Endothelial cell of umbilical vein (primary cell): Measurements from ENCODE around the gene SPTBN4. TPM values are rescaled to one million over a fixed set of nuclear protein-coding genes. Genes with fewer than 3 reads are reported as not detected.

Source experiments
- BruUV-seq: library from RNA; stranded (reverse); fragments of 400-500 nt; replicated peaks from 2 replicates; lab custom pipeline; 2021; lab: Mats Ljungman, UMichigan
- CTCF ChIA-PET: fragments of 300-600, 350-600 bp; sonication (Branson Sonifier 250); formaldehyde crosslinking; loops from one replicate; lab custom pipeline; 2021; ENCODE audit warnings: antibody characterized with exemption, inconsistent platforms; lab: Charles Lee
- POLR2A ChIA-PET: fragments of 300-600, 350-600 bp; sonication (Branson Sonifier 250); formaldehyde crosslinking; loops from one replicate; lab custom pipeline; 2021; ENCODE audit warnings: antibody characterized with exemption, inconsistent platforms; lab: Charles Lee
- DNase-seq: peaks from one replicate; pipeline ENCODE4 v3.0.0-alpha.2; 2011; ENCODE audit warnings: low read depth, low spot score
- FAIRE-seq: peaks from 2 replicates; lab custom pipeline; 2011; peaks lifted over from hg19 to GRCh38; lab: Jason Lieb, UNC
- H2AFZ ChIP-seq: 2 replicates; pipeline ENCODE4 v1.6.0; 2012; ENCODE audit warnings: low read depth, low read length, control low read depth, inconsistent platforms
- H3K27ac ChIP-seq: 2 replicates; pipeline ENCODE4 v1.5.1; 2011; ENCODE audit warnings: low read depth, mild to moderate bottlenecking, control low read depth, low read length, moderate library complexity; ENCODE audit not compliant: insufficient read depth
- H3K27me3 ChIP-seq, 2 experiments: 2 replicates each; pipeline versions ENCODE4 v1.6.0 to v1.6.1; 2011; ENCODE audit warnings: low read length in 2 of 2, mixed read lengths in 1 of 2; ENCODE audit not compliant: control insufficient read depth in 2 of 2, insufficient read depth in 2 of 2
- H3K36me3 ChIP-seq, 2 experiments: 2 replicates in 1 of 2; 3 replicates in 1 of 2; pipeline ENCODE4 v1.5.1; 2011; ENCODE audit warnings: low read length in 2 of 2, mild to moderate bottlenecking in 1 of 2, moderate library complexity in 1 of 2; ENCODE audit not compliant: control insufficient read depth in 2 of 2, insufficient read depth in 2 of 2; ENCODE audit errors: extremely low read depth in 1 of 2
- H3K4me1 ChIP-seq: 3 replicates; pipeline ENCODE4 v1.5.1; 2011; ENCODE audit warnings: mild to moderate bottlenecking, low read length; ENCODE audit not compliant: control insufficient read depth, insufficient read depth; ENCODE audit errors: extremely low read depth
- H3K4me2 ChIP-seq: 2 replicates; pipeline ENCODE4 v1.6.1; 2011; ENCODE audit warnings: low read length, control low read depth, mixed read lengths; ENCODE audit not compliant: insufficient read depth
- H3K4me3 ChIP-seq, 3 experiments: fragments of 200-600 bp in 1 of 3; sonication (generic), shearing (Covaris generic) in 1 of 3; replicated peaks in 1 of 3; 2 replicates each; pipeline ENCODE4 v1.5.1; 2011 to 2016; ENCODE audit warnings: control low read depth in 3 of 3, low read length in 3 of 3, mild to moderate bottlenecking in 2 of 3, inconsistent platforms in 1 of 3, low read depth in 1 of 3, moderate library complexity in 1 of 3; ENCODE audit not compliant: insufficient read depth in 1 of 3
- H3K79me2 ChIP-seq: 2 replicates; pipeline ENCODE4 v1.6.0; 2012; ENCODE audit warnings: low read length, inconsistent platforms; ENCODE audit not compliant: control insufficient read depth, insufficient read depth
- H3K9ac ChIP-seq: replicated peaks from 2 replicates; pipeline ENCODE3; 2011; ENCODE audit warnings: low read length, control low read depth; ENCODE audit not compliant: insufficient read depth; ENCODE audit errors: extremely low read depth
- H3K9me1 ChIP-seq: replicated peaks from 3 replicates; pipeline ENCODE4 v1.6.0; 2011; ENCODE audit warnings: mild to moderate bottlenecking, low read length; ENCODE audit not compliant: control insufficient read depth, insufficient read depth; ENCODE audit errors: extremely low read depth
- H3K9me3 ChIP-seq: replicated peaks from 2 replicates; pipeline ENCODE4 v1.5.1; 2012; ENCODE audit warnings: low read length, inconsistent platforms; ENCODE audit not compliant: control insufficient read depth, insufficient read depth
- H4K20me1 ChIP-seq: replicated peaks from 2 replicates; pipeline ENCODE3; 2011; ENCODE audit warnings: mild to moderate bottlenecking, low read length; ENCODE audit not compliant: control insufficient read depth, insufficient read depth; ENCODE audit errors: extremely low read depth
- EZH2 ChIP-seq: IDR thresholded peaks from 2 replicates; pipeline ENCODE4 v1.6.1; 2012; ENCODE audit warnings: borderline replicate concordance, low read depth, mild to moderate bottlenecking, moderate library complexity, low read length, inconsistent platforms; ENCODE audit not compliant: severe bottlenecking
- FOS ChIP-seq: IDR thresholded peaks from 2 replicates; pipeline ENCODE4 v1.6.1; 2011; ENCODE audit warnings: mild to moderate bottlenecking, low read length, moderate library complexity, borderline replicate concordance; ENCODE audit not compliant: insufficient read depth
- GATA2 ChIP-seq: IDR thresholded peaks from 2 replicates; pipeline ENCODE4 v1.7.0; 2011; ENCODE audit warnings: low read depth, mild to moderate bottlenecking, moderate library complexity, mixed read lengths, low read length; ENCODE audit not compliant: insufficient read length, insufficient read depth
- JUN ChIP-seq: IDR thresholded peaks from 2 replicates; pipeline ENCODE4 v1.6.1; 2011; ENCODE audit warnings: borderline replicate concordance, low read depth; ENCODE audit not compliant: insufficient read length, insufficient read depth
- MYC ChIP-seq: IDR thresholded peaks from one replicate; pipeline ENCODE4 v1.6.1; 2011; ENCODE audit warnings: mild to moderate bottlenecking, low read depth, low read length
- POLR2A ChIP-seq: IDR thresholded peaks from 2 replicates; pipeline ENCODE4 v1.6.1; 2012; ENCODE audit warnings: low read depth, mild to moderate bottlenecking, control low read depth, low read length
- POLR2AphosphoS5 ChIP-seq: IDR thresholded peaks from 2 replicates; pipeline ENCODE4 v1.6.1; 2012; ENCODE audit warnings: low read depth, mild to moderate bottlenecking, control low read depth, low read length, moderate library complexity; ENCODE audit not compliant: insufficient read depth
- dilution Hi-C: fragments of 300-500 bp; cut with MboI; formaldehyde crosslinking; loops from one replicate; pipeline ENCODE4 v1.15.0; 2019; ENCODE audit warnings: low sequenced_read_pairs; ENCODE audit not compliant: extremely low pct_ligation_motif_present
- intact Hi-C: fragments of 100-400 bp; cut with micrococcal nuclease; formaldehyde crosslinking; loops from one replicate; pipeline ENCODE4 v1.10.0; 2022
- polyA plus RNA-seq, 4 experiments: library from polyadenylated mRNA; depleted of rRNA in 3 of 4; stranded (reverse) in 3 of 4; unstranded in 1 of 4; fragments of >200 nt; gene quantifications; 2 replicates each; pipeline versions ENCODE4 v1.2.1 to v1.2.3, GENCODE V29; 2011 to 2012; ENCODE audit warnings: missing spikeins in 1 of 4
- total RNA-seq: library from RNA; stranded (reverse); gene quantifications from 2 replicates; pipeline ENCODE4 v1.2.3, GENCODE V29; 2021
- TF ChIP-seq, protein P1 (sequence below): IDR thresholded peaks from 2 replicates; pipeline ENCODE4 v1.6.1; 2011; ENCODE audit not compliant: insufficient read depth, insufficient read length
- TF ChIP-seq, protein P2 (sequence below), 2 donors: IDR thresholded peaks; 1 replicate in 1 of 2; 2 replicates in 1 of 2; pipeline ENCODE4 v1.5.1; 2011; ENCODE audit warnings: low read length in 2 of 2, mild to moderate bottlenecking in 2 of 2, moderate library complexity in 2 of 2, control low read depth in 1 of 2, inconsistent platforms in 1 of 2, low read depth in 1 of 2; ENCODE audit not compliant: insufficient read depth in 1 of 2; ENCODE audit errors: extremely low read depth in 1 of 2

Gene SPTBN4
- total and polyA plus RNA-seq, 2 donors (not counting 3 experiments of a cell fraction or from before 2014, with no cell fraction given) = 0.33 TPM; not detected in 1

DNA sequence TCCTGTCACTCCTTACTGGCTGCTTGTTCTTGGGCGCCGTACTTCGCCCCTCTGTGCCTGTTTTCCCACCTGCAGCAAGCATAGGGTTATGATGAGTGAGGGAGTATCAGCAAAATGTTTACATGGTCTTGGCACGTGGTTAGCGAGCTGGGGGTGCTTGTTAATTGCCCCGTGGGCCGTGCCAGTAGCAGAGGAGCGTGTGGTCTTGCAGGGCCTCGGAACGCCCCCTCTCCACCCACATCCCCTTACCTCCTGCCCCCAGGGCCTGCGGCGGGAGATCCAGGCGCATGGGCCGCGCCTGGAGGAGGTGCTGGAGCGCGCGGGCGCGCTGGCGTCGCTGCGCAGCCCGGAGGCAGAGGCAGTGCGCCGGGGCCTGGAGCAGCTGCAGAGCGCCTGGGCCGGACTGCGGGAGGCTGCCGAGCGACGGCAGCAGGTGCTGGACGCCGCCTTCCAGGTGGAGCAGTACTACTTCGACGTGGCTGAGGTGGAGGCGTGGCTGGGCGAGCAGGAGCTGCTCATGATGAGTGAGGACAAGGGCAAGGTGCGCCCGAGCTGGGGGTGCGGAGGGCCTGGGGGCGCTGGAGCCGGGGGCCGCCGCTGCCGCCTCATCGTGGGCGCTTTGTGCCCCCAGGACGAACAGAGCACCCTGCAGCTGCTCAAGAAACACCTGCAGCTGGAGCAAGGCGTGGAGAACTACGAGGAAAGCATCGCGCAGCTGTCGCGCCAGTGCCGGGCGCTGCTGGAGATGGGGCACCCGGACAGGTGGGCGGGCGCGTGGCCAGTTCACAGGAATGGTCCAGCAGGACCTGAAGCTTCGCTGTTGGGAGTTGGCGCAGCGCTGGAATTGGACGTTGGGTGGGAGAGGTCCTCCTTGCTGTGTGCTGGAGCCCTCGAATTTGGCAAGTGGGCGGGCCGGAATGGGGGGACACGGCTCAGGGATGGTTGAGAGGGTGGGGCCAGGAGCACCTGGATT, 87.4 kb downstream of the SPTBN4 start:
- H3K9ac ChIP-seq = no peak overlapping the region
- H4K20me1 ChIP-seq = no peaks in the 10 kb centered on the region
- dilution Hi-C loops (no loop called here), intact Hi-C loops (no loop called here)
- no peak for DNase-seq
- no peak for FAIRE-seq
- no peaks in the 10 kb centered on the region for H3K79me2 ChIP-seq
- no peaks in the 10 kb centered on the region for H3K9me3 ChIP-seq
- no TSS peak for BruUV-seq
- no peaks in the 10 kb centered on the region for H3K9me1 ChIP-seq
- H3K4me2 ChIP-seq = no peak overlapping the region
- peaks cover 19 to 24% of the 10 kb centered on the region in 2 experiments for H3K27me3 ChIP-seq
- H2AFZ ChIP-seq = no peak overlapping the region
- H3K27ac ChIP-seq = no peak overlapping the region
- H3K36me3 ChIP-seq = no peaks in the 10 kb centered on the region
- no peak for TF ChIP-seq POLR2AphosphoS5
- no peak for TF ChIP-seq EZH2
- TF ChIP-seq MYC = no peak
- no peak for TF ChIP-seq GATA2
- TF ChIP-seq JUN = no peak
- TF ChIP-seq, protein P1, sequence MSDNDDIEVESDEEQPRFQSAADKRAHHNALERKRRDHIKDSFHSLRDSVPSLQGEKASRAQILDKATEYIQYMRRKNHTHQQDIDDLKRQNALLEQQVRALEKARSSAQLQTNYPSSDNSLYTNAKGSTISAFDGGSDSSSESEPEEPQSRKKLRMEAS = no peak
- no peak for TF ChIP-seq FOS
- TF ChIP-seq, protein P2, sequence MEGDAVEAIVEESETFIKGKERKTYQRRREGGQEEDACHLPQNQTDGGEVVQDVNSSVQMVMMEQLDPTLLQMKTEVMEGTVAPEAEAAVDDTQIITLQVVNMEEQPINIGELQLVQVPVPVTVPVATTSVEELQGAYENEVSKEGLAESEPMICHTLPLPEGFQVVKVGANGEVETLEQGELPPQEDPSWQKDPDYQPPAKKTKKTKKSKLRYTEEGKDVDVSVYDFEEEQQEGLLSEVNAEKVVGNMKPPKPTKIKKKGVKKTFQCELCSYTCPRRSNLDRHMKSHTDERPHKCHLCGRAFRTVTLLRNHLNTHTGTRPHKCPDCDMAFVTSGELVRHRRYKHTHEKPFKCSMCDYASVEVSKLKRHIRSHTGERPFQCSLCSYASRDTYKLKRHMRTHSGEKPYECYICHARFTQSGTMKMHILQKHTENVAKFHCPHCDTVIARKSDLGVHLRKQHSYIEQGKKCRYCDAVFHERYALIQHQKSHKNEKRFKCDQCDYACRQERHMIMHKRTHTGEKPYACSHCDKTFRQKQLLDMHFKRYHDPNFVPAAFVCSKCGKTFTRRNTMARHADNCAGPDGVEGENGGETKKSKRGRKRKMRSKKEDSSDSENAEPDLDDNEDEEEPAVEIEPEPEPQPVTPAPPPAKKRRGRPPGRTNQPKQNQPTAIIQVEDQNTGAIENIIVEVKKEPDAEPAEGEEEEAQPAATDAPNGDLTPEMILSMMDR (IDR thresholded peaks at IDR 0.05; ENCODE audit: extremely low read depth in 1 of 2, insufficient read depth in 1 of 2, low read depth in 1 of 2, low read length in 2 of 2) = no peak
- TF ChIP-seq POLR2A = no peak
- H3K4me3 ChIP-seq = no peak overlapping the region
- ChIA-PET POLR2A (no interaction called here), CTCF (interaction anchor here (1.5 kb wide), 2 partner anchors 12 to 30 kb away, joined by 3 read pairs; no protein-coding TSS in a partner anchor)
- no peaks in the 10 kb centered on the region for H3K4me1 ChIP-seq
